ENCODE data around the gene VWA8.
"Not testable (repeated sequence)": the region's sequence is repeated elsewhere in the genome, so short reads cannot be mapped to it uniquely, and the experiment has no call there.

Gene VWA8

GRCh38 chr13:41565216-41565615 lies 395.7 kb downstream of the VWA8 start:
- H3K4me3 ChIP-seq (ENCODE audit: low read depth, low read length), result no peak overlapping the region

DNA sequence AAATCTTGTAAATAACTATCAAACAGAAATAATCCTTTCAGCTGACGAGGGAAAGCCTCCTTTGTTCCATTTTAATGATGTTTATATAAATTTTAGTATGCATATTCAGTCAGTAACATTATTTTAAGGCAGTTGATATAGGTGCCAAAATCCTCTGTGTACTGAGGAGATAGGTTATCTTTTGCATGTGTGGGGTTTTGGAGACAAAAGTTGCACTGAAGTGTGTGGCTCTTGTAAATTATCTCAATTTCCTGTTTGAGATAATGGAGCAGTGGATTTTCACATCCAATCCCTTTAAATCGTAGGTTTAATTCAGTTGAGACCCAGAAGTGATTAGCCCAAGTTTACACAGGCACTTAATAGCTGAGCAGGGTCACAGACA lies 396.9 kb downstream of the VWA8 start:
- H3K4me3 ChIP-seq (ENCODE audit: low read depth, low read length), result no peak overlapping the region

- no peak overlapping the region for H3K4me3 ChIP-seq (ENCODE audit: low read depth, low read length)
Observed at GRCh38 chr13:41563341-41563983, 397.4 kb downstream of the VWA8 start.

DNA sequence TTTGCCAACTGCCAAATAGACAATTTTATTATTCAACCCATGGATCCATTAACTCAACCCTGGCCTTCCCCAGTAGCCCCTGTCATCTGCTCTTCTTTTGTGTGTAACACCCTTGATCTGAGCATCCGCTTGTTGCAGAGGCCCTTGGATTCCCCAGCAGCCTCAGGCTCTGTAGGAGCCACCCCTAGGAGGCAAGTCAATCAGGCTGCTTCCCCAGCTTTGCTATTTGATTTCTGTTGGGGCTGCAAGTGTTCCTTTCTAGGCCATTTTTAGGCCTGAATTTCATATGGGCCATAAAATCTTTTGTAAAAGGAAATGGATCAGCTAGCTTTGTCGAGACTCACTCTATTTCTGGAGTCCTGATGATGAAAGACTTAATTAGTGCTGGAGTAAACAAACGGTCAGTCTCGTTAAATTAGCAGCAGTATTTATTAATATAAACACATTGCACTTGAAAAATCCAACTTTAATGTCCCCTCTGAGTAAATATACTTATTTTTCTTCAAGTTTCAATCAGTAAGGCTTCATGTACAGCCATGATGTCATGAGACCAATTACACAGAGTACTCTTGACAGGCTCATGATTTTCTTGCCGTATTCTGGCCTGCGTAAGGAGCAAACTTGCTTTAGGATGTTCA lies 398.2 kb downstream of the VWA8 start:
- H3K4me3 ChIP-seq (ENCODE audit: low read depth, low read length), result no peak overlapping the region

GRCh38 chr13:41562083-41562482 lies 398.8 kb downstream of the VWA8 start:
- H3K4me3 ChIP-seq (ENCODE audit: low read depth, low read length), result no peak overlapping the region

GRCh38 chr13:41561170-41561569 lies 399.7 kb downstream of the VWA8 start:
- H3K4me3 ChIP-seq (ENCODE audit: low read depth, low read length), result no peak overlapping the region

DNA sequence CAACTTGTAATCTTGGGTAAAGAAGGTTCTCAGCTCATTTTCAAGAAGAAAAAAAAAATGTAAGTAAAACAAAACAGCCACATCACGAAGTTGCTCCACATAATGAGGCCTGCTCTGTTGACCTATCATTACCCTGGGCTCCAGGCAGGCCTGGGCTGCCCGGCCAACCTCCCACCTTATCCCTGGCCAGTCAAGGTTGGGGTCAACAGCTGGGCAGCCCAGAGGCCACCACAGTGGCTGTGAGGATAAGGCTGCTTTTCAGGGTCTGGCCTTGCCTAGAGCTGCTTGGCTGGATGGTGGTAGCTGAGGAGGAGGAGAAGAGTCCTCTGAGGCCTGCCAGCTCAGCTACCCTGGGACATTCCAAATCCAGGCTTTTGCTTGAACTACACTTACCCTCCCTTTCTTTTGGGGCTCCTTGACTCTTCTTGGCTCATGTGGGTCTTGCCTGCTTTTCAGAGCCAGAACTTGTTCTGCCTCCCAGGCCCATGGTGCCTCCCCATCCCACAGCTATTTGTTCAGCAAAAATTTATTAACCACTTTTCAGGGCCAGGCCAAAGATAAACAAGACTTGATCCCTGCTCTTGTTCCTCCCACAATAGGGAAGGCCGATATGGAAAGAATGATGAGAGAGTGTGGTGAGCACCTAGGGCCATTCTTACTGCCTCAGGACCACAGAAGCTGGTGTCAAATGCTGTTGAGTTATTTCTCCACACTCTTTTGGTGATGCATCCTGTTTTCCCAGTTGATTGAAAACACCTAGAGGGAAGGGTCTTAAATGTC lies 401.9 kb downstream of the VWA8 start:
- H3K4me3 ChIP-seq (ENCODE audit: low read depth, low read length), result no peak overlapping the region

DNA sequence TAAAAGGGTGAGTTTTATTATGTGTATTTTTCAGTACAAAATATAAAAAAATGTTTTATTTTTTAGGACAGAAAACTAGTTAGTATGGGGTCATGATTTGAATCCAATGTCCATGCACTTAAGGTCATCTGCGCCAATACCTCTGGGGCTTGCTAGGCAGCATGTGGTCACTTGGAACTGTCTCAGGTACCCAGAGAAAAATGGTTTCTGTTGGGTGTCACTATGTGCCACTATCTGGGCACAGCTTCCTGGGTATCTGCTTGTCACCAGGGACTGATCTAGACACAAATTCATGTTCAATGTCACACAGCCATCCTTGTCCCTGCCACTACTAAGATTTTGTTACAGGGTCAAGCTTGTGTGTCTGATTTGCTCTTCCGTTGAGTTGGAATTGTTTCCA lies 403.2 kb downstream of the VWA8 start:
- no peak overlapping the region for H3K4me3 ChIP-seq (ENCODE audit: low read depth, low read length)

DNA sequence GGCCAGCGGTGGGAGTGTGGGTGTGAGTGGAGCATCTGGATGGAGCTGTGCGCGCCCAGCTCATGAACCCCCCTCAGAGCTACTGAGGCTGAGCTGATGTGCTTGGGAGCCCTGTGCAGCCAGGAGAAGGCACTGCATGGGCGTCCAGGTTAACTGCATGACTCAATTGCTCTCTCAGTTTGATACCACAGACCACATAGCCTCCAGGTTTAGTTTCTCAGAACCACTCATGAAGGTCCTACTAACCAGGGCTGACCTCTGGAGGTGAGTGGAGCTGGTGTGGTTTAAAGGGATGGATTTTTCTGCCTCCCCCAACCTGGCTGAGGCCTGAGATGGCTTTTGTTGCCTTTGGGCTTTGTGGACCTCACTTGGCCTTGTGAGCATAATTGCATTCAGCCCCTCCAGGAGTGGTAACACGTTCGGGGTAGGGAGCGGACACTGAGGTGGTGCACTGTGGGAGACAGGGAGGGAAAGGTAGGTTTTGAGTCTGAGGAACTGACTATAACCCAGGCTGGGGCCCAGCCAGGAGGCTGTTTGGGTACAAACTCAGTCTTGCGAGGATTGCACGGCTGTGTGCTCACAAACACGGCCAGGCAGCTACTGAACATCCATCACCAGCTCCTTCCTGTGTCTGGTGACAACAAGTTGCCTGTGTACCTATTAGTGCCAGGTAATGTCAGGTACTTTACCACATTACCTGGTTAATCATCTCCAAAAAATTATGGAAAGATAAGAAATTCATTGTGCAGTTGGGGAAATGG lies 406.1 kb downstream of the VWA8 start:
- H3K4me3 ChIP-seq (ENCODE audit: low read depth, low read length), result no peak overlapping the region

GRCh38 chr13:41554180-41554579 lies 406.7 kb downstream of the VWA8 start:
- no peak overlapping the region for H3K4me3 ChIP-seq (ENCODE audit: low read depth, low read length)

- H3K4me3 ChIP-seq (ENCODE audit: low read depth, low read length), result no peak overlapping the region
Observed at GRCh38 chr13:41552031-41552430, 408.9 kb downstream of the VWA8 start.

DNA sequence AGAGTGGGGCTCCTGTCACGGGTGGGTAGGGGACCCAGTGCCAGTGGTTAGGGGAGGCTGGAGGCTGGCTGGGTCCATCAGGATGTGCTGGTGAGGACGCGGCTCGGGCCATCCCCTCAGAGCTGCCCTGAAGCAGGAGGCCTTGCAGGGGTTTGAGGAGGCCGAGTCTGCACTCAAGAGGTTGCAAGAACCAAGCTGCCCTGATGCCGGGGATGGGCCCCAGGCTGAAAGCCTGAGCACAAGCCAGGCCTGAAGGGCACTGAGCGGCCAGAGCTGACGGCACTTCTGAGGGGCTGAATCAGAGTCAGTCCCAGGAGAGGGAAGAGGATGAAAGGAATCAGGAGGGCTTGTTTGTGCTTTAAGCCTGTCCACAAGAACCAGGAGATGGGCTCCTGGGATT lies 410.6 kb downstream of the VWA8 start:
- no peak overlapping the region for H3K4me3 ChIP-seq (ENCODE audit: low read depth, low read length)

DNA sequence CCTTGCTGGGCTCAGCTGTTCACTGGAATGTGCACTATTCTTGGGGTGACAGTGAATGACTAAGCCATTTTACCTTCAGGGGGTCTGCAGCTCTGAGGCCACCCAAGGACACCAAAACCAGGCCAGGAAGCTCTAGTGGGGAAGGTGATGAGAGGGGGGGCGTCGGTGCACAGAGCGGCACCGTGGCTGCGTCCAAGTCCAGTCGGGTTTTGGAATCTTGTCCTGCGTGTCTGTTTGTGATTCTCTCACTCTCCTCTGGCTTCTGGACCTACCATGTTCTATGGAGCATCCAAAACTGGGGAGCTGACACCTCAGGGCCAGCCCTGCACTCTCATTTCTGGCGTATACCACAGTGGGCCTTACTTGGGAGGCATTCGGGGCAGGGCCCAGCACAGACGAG lies 411.4 kb downstream of the VWA8 start:
- no peak overlapping the region for H3K4me3 ChIP-seq (ENCODE audit: low read depth, low read length)

DNA sequence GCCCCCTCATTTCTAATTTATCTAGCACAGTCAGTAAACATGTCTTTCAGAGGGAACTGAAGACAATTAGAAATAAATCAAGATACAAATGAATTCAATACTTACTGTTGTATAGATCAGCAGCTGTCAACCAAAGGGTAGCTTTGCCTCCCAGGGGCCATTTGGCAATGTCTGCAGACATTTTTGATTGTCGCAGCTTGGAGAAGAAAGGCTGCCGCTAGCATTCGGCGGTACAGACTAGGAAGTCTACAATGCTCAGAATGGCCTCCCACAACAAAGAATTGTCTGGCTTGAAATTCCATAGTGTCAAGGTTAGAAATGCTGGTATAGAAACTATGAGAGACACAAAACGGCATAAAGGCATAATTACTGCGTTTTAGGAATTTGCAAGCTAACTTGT lies 412.0 kb downstream of the VWA8 start:
- H3K4me3 ChIP-seq (ENCODE audit: low read depth, low read length), result no peak overlapping the region

DNA sequence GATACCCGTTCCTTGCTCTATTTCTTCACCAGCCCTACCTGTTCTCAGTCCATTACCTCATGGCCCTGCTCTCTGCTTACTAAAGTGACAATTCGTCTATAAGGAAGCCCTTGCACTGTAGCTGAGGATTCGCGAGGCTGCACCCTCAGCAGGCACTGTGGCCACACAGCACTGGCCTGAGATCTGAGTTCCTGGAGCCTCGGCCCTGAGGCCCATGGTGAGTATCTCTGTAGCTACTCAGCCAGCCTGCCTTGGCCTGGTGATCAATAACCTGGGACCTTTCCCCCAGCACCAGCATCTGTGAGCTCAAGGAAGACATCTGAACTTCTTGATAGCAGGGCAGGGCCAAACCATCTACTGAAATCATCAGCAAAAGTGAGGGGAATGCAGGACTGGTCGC lies 412.9 kb downstream of the VWA8 start:
- no peak overlapping the region for H3K4me3 ChIP-seq (ENCODE audit: low read depth, low read length)

- no peak overlapping the region for H3K4me3 ChIP-seq (ENCODE audit: low read depth, low read length)
Observed at GRCh38 chr13:41547251-41548000, 413.5 kb downstream of the VWA8 start.

DNA sequence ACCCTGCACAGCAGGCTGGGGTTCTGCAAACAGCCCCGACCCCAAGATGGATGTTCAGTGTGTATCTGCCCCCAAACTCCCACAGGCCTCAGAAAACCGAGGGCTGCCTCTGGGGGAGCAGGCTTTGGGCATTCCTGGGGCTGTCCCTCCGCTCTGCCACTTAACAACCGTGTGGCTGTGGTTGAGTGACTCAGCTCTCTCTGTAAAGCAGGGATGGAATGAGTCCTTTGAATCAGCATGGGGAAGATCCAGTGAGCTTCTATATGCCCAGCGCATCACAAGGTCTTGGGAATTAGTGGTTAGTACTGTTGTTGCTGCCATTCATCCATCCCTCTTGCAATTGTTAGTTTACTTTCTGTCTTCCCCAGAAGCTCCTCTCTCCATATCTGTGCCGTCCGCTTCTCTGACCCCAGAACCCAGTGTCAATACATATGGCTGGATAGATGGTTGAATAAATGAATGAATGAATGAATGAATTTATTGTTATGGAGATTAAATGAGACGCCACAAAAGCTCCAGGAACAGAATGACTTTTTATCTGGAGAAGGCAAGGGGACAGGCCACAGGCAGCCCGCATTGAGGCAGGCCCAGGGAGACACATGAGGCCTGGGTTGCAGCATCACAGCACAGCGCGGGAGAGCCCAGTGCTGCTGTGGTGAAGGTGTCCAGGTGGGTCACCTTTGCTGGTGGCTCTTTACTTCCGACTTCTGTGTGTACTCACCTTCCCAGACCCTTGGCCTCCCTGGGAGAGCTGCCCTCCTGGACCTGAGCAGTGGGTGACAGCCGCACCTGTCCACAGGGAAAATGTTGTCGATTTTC lies 414.3 kb downstream of the VWA8 start:
- no peak overlapping the region for H3K4me3 ChIP-seq (ENCODE audit: low read depth, low read length)

DNA sequence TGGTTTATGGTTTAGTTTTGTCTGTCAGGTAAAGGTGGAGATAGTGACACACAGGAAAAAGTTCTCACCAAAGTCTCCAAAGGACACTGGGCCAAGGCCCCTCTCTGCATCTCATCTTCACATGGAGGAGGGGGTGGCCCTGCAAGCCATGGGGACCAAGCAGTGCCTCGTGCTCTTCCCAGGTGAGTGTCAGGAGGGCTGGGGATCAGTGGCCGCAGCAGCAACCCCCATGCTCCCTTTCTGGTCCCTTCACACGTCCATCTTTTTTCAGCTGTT lies 415.5 kb downstream of the VWA8 start:
- H3K4me3 ChIP-seq (ENCODE audit: low read depth, low read length), result no peak overlapping the region

GRCh38 chr13:41543664-41544300 lies 417.1 kb downstream of the VWA8 start:
- H3K4me3 ChIP-seq (ENCODE audit: low read depth, low read length), result no peak overlapping the region

DNA sequence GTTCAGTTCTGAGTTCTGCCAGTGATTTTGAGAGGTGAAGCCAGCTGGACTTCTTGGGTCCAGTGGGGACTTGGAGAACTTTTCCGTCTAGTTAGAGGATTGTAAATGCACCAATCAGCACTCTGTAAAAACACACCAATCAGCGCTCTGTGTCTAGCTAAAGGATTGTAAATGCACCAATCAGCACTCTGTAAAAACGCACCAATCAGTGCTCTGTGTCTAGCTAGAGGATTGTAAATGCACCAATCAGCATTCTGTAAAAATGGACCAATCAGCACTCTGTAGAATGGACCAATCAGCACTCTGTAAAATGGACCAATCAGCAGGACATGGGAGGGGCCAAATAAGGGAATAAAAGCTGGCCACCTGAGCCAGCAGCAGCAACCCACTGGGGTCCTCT lies 418.1 kb downstream of the VWA8 start:
- not testable (repeated sequence) for H3K4me3 ChIP-seq (ENCODE audit: low read depth, low read length)

Data from iPS-11a (cell line).